ENCODE data around the gene ZNF12. TPM values are rescaled to one million over a fixed set of nuclear protein-coding genes. Genes with fewer than 3 reads are reported as not detected.
A peak's percentile ranks its signal among the peaks of the same experiment; 100 is the strongest.
"Not testable (repeated sequence)": the region's sequence is repeated elsewhere in the genome, so short reads cannot be mapped to it uniquely, and the experiment has no call there.

The ZNF12 gene
- total and polyA plus RNA-seq, 2 donors (not counting 1 experiment from before 2014, with no cell fraction given): 15.9 to 17.8 TPM

GRCh38 chr7:6730343-6730633 is 23.5 kb upstream of the ZNF12 start:
- Histone ChIP-seq H3K36me3 (ENCODE audit: control insufficient read depth, insufficient read depth, low read length) (no peaks in the 10 kb centered on the region), H3K4me3 (replicated peaks in 1 of 4; ENCODE audit: control extremely low read depth in 1 of 4, insufficient read depth in 1 of 4, low read depth in 3 of 4, low read length in 4 of 4) (peak overlapping the region; percentile 76 to 92 (median 86)), H3K27me3 (ENCODE audit: control insufficient read depth, insufficient read depth, low read length) (no peaks in the 10 kb centered on the region), H3K9ac (ENCODE audit: insufficient read depth, low read length) (peak overlapping the region; percentile 94), H3K79me2 (ENCODE audit: control insufficient read depth, insufficient read depth, low read length) (peaks cover 15% of the 10 kb centered on the region), H3K4me1 (ENCODE audit: control insufficient read depth, extremely low read depth, insufficient read depth, low read length) (no peaks in the 10 kb centered on the region), H3K9me3 (ENCODE audit: control insufficient read depth, insufficient read depth, low read depth, low read length) (no peaks in the 10 kb centered on the region), H4K20me1 (ENCODE audit: control insufficient read depth, extremely low read depth, insufficient read depth, low read length) (no peaks in the 10 kb centered on the region), H2AFZ (ENCODE audit: low read length) (peak overlapping the region; percentile 48), H3K4me2 (ENCODE audit: extremely low read depth, insufficient read depth, low read length) (peak overlapping the region; percentile 69), H3K27ac (ENCODE audit: insufficient read depth, low read length) (peak overlapping the region; percentile 87)
- no peak for TF ChIP-seq CTCF (conservative IDR thresholded peaks at IDR 0.05 in 1 of 2, IDR thresholded peaks at IDR 0.05 in 1 of 2; ENCODE audit: low read depth in 1 of 2, low read length in 2 of 2)
- TF ChIP-seq EZH2 (IDR thresholded peaks at IDR 0.05; ENCODE audit: low read length, missing control alignments): no peak
- no peak for DNase-seq (ENCODE audit: low read depth in 2 of 2)

GRCh38 chr7:6729492-6730342 is 23.0 kb upstream of the ZNF12 start:
- peak overlapping the region; percentile 87 for H3K27ac ChIP-seq (ENCODE audit: insufficient read depth, low read length)
- H3K9me3 ChIP-seq (ENCODE audit: control insufficient read depth, insufficient read depth, low read depth, low read length): no peaks in the 10 kb centered on the region
- DNase-seq (ENCODE audit: low read depth in 2 of 2): peak; percentile 89 to 95
- TF ChIP-seq CTCF (conservative IDR thresholded peaks at IDR 0.05 in 1 of 2, IDR thresholded peaks at IDR 0.05 in 1 of 2; ENCODE audit: low read depth in 1 of 2, low read length in 2 of 2) (no peak), EZH2 (IDR thresholded peaks at IDR 0.05; ENCODE audit: low read length, missing control alignments) (no peak)
- no peaks in the 10 kb centered on the region for H3K36me3 ChIP-seq (ENCODE audit: control insufficient read depth, insufficient read depth, low read length)
- H3K4me1 ChIP-seq (ENCODE audit: control insufficient read depth, extremely low read depth, insufficient read depth, low read length): no peaks in the 10 kb centered on the region
- peak overlapping the region; percentile 76 to 92 (median 86) for H3K4me3 ChIP-seq (replicated peaks in 1 of 4; ENCODE audit: control extremely low read depth in 1 of 4, insufficient read depth in 1 of 4, low read depth in 3 of 4, low read length in 4 of 4)
- no peaks in the 10 kb centered on the region for H4K20me1 ChIP-seq (ENCODE audit: control insufficient read depth, extremely low read depth, insufficient read depth, low read length)
- H3K79me2 ChIP-seq (ENCODE audit: control insufficient read depth, insufficient read depth, low read length): peaks cover 15% of the 10 kb centered on the region
- peak overlapping the region; percentile 96 for H2AFZ ChIP-seq (ENCODE audit: low read length)
- H3K4me2 ChIP-seq (ENCODE audit: extremely low read depth, insufficient read depth, low read length): peak overlapping the region; percentile 75
- peak overlapping the region; percentile 94 for H3K9ac ChIP-seq (ENCODE audit: insufficient read depth, low read length)
- no peaks in the 10 kb centered on the region for H3K27me3 ChIP-seq (ENCODE audit: control insufficient read depth, insufficient read depth, low read length)

GRCh38 chr7:6728893-6729491 is 22.2 kb upstream of the ZNF12 start:
- peak overlapping the region; percentile 96 for H2AFZ ChIP-seq (ENCODE audit: low read length)
- not testable (repeated sequence) for H3K9me3 ChIP-seq (ENCODE audit: control insufficient read depth, insufficient read depth, low read depth, low read length); H3K4me1 ChIP-seq (ENCODE audit: control insufficient read depth, extremely low read depth, insufficient read depth, low read length); H4K20me1 ChIP-seq (ENCODE audit: control insufficient read depth, extremely low read depth, insufficient read depth, low read length); H3K27me3 ChIP-seq (ENCODE audit: control insufficient read depth, insufficient read depth, low read length); DNase-seq (ENCODE audit: low read depth in 2 of 2); H3K36me3 ChIP-seq (ENCODE audit: control insufficient read depth, insufficient read depth, low read length)
- peak overlapping the region; percentile 87 for H3K27ac ChIP-seq (ENCODE audit: insufficient read depth, low read length)
- peak overlapping the region; percentile 75 for H3K4me2 ChIP-seq (ENCODE audit: extremely low read depth, insufficient read depth, low read length)
- peaks cover 15% of the 10 kb centered on the region for H3K79me2 ChIP-seq (ENCODE audit: control insufficient read depth, insufficient read depth, low read length)
- H3K9ac ChIP-seq (ENCODE audit: insufficient read depth, low read length): peak overlapping the region; percentile 94
- peak overlapping the region; percentile 76 to 92 (median 86) for H3K4me3 ChIP-seq (replicated peaks in 1 of 4; ENCODE audit: control extremely low read depth in 1 of 4, insufficient read depth in 1 of 4, low read depth in 3 of 4, low read length in 4 of 4)

All from fibroblast of lung (primary cell).